ENCODE measurements around the gene EIF2S2. TPM values are rescaled to one million over a fixed set of nuclear protein-coding genes. Genes with fewer than 3 reads are reported as not detected.

EIF2S2 gene
- total RNA-seq, 1 experiment from 2014 or later = 125 TPM

- DNase-seq (ENCODE audit: low read depth) = peak; percentile 58
These were observed 46.8 kb downstream of the EIF2S2 start for GRCh38 chr20:34065260-34065659.

DNA sequence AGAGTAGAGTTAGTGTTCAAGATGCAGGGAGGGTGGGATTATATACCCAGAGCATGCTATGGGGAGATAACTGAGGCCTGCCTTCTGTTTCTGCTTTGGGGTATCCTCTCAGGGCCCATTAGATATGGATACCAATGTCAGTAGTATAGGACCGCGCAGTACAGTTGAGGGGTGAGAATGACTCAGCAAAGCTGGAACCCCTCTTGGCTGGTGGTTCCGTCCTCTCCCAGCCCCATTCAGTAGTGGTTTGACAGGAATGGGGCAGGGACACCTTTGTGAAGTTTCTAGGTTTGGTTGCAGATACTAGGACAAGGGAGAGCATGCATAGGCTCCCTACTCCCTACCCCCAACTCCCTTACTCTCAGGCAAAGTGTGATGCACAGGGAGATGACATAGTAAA lies 47.8 kb downstream of the EIF2S2 start:
- no peak for DNase-seq (ENCODE audit: low read depth)

- peak; percentile 48 for DNase-seq (ENCODE audit: low read depth)
These were observed 49.2 kb downstream of the EIF2S2 start for GRCh38 chr20:34062570-34063482.

- DNase-seq (ENCODE audit: low read depth) = no peak
These were observed 50.3 kb downstream of the EIF2S2 start for GRCh38 chr20:34061695-34062094.

DNA sequence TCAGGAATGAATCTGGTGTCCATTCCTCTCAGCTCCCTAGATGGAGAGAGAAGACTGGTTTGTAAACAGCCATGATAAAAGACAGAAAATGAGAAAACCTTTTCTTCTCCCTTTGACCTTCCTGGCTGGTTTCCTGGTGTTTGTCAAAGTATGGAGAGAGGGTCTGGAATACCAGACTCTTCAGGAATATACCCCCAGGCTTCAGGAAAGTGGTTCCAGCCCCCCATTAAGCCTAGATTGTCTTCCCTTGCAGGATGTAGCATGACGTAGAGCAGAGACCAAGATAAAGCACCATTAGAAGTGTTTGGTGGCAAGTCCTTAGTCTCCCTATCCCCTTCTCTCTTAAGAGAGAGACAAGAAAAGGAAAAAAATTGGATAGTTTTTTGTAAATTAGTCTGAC lies 51.1 kb downstream of the EIF2S2 start:
- no peak for DNase-seq (ENCODE audit: low read depth)

GRCh38 chr20:34058831-34059230 lies 53.2 kb downstream of the EIF2S2 start:
- DNase-seq (ENCODE audit: low read depth) = peak; percentile 31

DNA sequence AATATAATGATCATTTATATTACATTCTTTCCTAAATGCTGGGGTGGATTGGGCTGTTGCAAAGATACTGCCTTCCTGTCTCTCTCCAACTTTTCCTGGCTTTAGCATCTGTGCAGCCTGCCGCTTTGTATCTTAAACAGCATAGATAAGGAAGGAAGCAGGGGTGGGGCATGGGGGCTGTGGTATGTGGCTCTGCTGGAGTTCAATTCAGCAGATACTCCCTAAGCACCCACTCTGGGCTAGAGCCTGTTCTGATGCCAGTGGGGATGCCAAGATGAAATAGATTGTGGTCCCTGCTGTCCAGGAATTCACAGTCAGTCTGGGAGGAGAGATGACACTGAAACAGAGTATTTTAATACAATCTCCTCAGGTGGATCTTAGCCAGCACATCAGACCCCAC lies 56.8 kb downstream of the EIF2S2 start:
- DNase-seq (ENCODE audit: low read depth) = no peak

- no peak for DNase-seq (ENCODE audit: low read depth)
These were observed 59.6 kb downstream of the EIF2S2 start for GRCh38 chr20:34052414-34052813.

DNA sequence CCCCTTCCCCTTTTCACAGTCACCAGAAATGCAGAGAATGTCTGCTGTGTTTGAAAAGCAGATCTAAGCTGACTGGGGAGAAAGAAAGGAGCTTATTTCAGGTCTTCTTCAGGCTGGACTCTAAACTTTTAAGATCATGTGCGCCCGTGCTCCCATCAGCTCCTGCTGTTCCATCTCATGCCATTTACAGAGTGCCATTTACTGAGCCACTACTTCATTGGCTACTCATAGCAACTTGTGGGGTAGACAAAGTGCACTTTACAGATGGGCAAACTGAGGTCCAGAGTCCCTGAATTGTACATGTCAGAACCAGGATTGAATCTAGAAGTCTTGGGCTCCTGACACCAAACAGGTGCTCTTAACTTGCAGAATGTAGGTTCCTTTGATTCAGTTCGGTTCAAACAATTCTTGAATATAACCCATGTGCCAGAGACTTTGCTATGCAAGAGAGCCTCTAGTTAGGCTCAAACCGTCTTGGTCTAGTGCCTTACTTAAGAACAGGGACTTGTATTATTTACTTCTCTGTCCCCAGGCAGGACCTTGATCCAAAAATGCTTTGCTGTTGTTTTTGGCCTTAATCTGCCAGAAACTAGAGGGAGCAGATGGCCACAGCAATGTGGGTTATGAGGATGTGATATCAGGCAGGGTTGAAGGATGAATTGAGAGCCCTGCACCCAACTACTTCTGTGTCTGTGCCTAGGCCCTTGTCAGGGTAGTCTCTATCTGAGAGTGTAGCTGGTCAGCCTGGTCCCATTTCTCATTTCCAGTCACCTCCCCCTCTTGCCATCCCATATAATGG lies 61.9 kb downstream of the EIF2S2 start:
- DNase-seq (ENCODE audit: low read depth) = no peak

GRCh38 chr20:34049389-34049788 lies 62.7 kb downstream of the EIF2S2 start:
- DNase-seq (ENCODE audit: low read depth) = no peak

DNA sequence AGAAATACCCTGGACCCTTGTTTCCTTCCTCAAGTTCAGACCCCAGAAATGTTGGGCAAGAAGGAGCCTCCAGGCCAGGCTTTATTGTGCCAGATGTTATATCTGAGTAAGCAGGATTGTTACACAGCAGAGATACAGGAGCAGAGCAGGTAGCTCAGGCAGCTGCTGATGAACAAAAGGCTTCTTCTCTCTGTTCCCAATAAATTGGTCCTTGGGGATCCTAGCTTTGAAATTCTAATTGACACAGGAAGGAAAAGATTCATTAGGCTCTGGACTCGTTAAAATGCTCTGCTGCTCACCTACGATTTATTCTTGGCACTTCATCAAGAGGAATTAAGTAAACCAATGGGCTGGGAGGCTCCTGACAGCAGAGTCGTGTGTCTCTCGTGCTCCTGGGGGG lies 64.1 kb downstream of the EIF2S2 start:
- no peak for DNase-seq (ENCODE audit: low read depth)

DNA sequence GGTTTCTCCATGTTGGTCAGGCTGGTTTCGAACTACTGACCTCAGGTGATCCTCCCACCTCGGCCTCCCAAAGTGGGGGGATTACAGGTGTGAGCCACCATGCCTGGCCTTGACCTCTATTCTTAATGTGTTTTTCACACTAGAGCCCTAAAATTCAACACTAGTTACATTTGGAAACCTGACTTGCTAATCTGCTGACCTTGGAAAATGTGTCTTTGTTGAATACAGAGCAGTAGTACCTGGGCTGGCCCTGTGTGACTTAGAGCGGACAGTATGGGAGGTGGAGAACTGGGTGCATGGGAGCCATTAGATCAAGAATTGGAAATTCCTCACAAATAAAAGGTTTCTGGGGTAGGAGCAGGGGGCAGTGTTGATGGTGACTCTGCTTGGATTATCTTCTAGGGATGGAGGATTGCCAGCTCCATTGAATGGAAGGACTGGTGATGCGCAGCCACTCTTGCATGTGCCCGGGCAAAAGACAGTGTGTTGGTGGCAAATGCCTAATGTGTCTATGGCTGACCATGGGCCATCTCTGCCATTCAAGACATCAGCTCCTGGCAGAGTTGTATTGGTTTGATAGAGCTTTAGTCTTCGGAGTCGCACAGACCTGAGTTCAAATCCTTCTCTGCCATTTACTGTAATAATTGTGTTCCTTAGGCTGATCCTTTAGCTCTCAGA lies 64.9 kb downstream of the EIF2S2 start:
- DNase-seq (ENCODE audit: low read depth) = no peak

GRCh38 chr20:34045930-34046725 lies 65.9 kb downstream of the EIF2S2 start:
- DNase-seq (ENCODE audit: low read depth) = no peak

- DNase-seq (ENCODE audit: low read depth) = no peak
These were observed 66.7 kb downstream of the EIF2S2 start for GRCh38 chr20:34045294-34045693.

- DNase-seq (ENCODE audit: low read depth) = no peak
These were observed 69.0 kb downstream of the EIF2S2 start for GRCh38 chr20:34043025-34043424.

GRCh38 chr20:34042262-34042661 lies 69.8 kb downstream of the EIF2S2 start:
- DNase-seq (ENCODE audit: low read depth) = no peak

GRCh38 chr20:34041226-34041625 lies 70.8 kb downstream of the EIF2S2 start:
- DNase-seq (ENCODE audit: low read depth) = no peak

DNA sequence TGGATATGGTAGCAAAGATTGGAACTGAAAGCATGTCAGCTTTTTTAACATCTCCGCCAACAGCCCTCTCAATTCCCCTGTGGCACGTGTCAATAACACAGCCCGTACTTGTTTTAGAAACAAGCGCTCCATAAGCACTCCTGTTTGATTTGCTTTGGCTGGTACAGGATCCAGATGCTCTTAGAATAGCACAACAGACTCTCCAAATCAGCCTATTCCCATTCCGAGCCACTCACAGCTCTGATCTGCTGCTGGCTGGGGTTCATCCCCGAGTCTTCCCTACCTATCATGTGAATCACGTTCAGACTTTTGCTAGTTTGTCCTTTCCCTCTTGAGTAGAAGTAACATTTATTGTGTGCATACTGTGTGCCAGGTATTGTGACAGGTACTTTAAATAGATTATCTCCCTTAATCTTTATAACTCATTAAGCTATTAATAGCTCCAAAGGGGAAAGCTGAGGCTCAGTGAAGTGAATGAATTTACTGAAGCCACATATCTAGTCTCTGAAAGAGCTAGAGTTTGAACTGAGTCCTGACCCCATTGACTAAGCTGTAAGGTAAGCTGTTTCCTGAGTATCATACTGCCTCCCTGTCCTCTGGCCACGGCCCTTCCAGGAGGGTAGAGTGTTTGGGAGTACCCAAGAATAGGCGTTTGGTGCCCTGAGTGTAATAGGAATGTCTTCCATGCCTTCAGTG lies 71.6 kb downstream of the EIF2S2 start:
- DNase-seq (ENCODE audit: low read depth) = no peak
